IMR-90 (cell line): ENCODE measurements around the gene RRP9. TPM values are rescaled to one million over a fixed set of nuclear protein-coding genes. Genes with fewer than 3 reads are reported as not detected.

Experiments
- ATAC-seq: fragments of 200-7000 bp; cut with Tn5 transposase; 2 replicates; pipeline ENCODE4 v1.9.1; 2020; ENCODE audit warnings: low read depth, mild to moderate bottlenecking, moderate library complexity
- BruUV-seq: library from RNA; stranded (reverse); fragments of 400-500 nt; replicated peaks from 2 replicates; lab custom pipeline; 2021; lab: Mats Ljungman, UMichigan
- CTCF ChIA-PET: fragments of 300-600 bp; formaldehyde crosslinking; extraction: SDS; loops from one replicate; lab custom pipeline; 2021; ENCODE audit warnings: antibody characterized with exemption; lab: Yijun Ruan, JAX
- POLR2A ChIA-PET: fragments of 300-600 bp; sonication (Branson Sonifier 250); formaldehyde crosslinking; loops from one replicate; lab custom pipeline; 2022; ENCODE audit warnings: antibody characterized with exemption; ENCODE audit not compliant: unreplicated experiment; lab: Charles Lee
- DNase-seq: peaks from one replicate; pipeline ENCODE4 v3.0.0; 2013
- H2AFZ ChIP-seq: replicated peaks from 2 replicates; pipeline ENCODE3; 2013; ENCODE audit warnings: low read length, mild to moderate bottlenecking; ENCODE audit not compliant: poor library complexity
- H2AK5ac ChIP-seq: 2 replicates; pipeline ENCODE4 v1.6.1; 2013; ENCODE audit warnings: low read depth, low read length, inconsistent platforms
- H2AK9ac ChIP-seq: replicated peaks from 2 replicates; pipeline ENCODE3; 2013; ENCODE audit warnings: mild to moderate bottlenecking, low read depth, low read length, moderate library complexity; ENCODE audit not compliant: poor library complexity
- H2BK120ac ChIP-seq: 2 replicates; pipeline ENCODE4 v1.6.1; 2013; ENCODE audit warnings: low read depth, low read length, inconsistent platforms
- H2BK15ac ChIP-seq: 3 replicates; pipeline ENCODE4 v1.6.1; 2013; ENCODE audit warnings: low read depth, low read length, inconsistent platforms
- H2BK20ac ChIP-seq: 2 replicates; pipeline ENCODE4 v1.6.1; 2013; ENCODE audit warnings: low read depth, mild to moderate bottlenecking, inconsistent platforms, low read length, moderate library complexity
- H2BK5ac ChIP-seq: 2 replicates; pipeline ENCODE4 v1.6.1; 2013; ENCODE audit warnings: mild to moderate bottlenecking, low read depth, low read length, inconsistent platforms; ENCODE audit not compliant: poor library complexity, severe bottlenecking
- H3K14ac ChIP-seq: replicated peaks from 2 replicates; pipeline ENCODE4 v1.6.1; 2013; ENCODE audit warnings: low read depth, low read length, inconsistent platforms
- H3K18ac ChIP-seq: 2 replicates; pipeline ENCODE4 v1.6.1; 2013; ENCODE audit warnings: low read depth, low read length, control low read depth
- H3K23ac ChIP-seq: 2 replicates; pipeline ENCODE4 v1.6.1; 2013; ENCODE audit warnings: low read depth, low read length, inconsistent platforms
- H3K27ac ChIP-seq: 2 replicates; pipeline ENCODE4 v1.5.1; 2013; ENCODE audit warnings: mild to moderate bottlenecking, control low read depth, low read length; ENCODE audit not compliant: insufficient read depth
- H3K27me3 ChIP-seq: 2 replicates; pipeline ENCODE4 v1.6.1; 2013; ENCODE audit warnings: low read length; ENCODE audit not compliant: control insufficient read depth, insufficient read depth
- H3K36me3 ChIP-seq: 2 replicates; pipeline ENCODE4 v1.6.1; 2013; ENCODE audit warnings: low read length, mixed read lengths; ENCODE audit not compliant: control insufficient read depth, insufficient read depth
- H3K4ac ChIP-seq: 2 replicates; pipeline ENCODE4 v1.6.1; 2013; ENCODE audit warnings: low read depth, low read length, inconsistent platforms
- H3K4me1 ChIP-seq: 2 replicates; pipeline ENCODE4 v1.6.1; 2013; ENCODE audit warnings: low read length, mixed read lengths; ENCODE audit not compliant: control insufficient read depth, insufficient read depth
- H3K4me2 ChIP-seq: 2 replicates; pipeline ENCODE4 v1.6.1; 2013; ENCODE audit warnings: low read depth, mild to moderate bottlenecking, control low read depth, low read length, moderate library complexity
- H3K4me3 ChIP-seq: 2 replicates; pipeline ENCODE4 v1.5.1; 2013; ENCODE audit warnings: low read depth, mild to moderate bottlenecking, control low read depth, low read length, moderate library complexity; ENCODE audit not compliant: insufficient read depth
- H3K56ac ChIP-seq: 2 replicates; pipeline ENCODE4 v1.6.1; 2013; ENCODE audit warnings: low read length, inconsistent platforms; ENCODE audit not compliant: insufficient read depth; ENCODE audit errors: extremely low read depth
- H3K79me1 ChIP-seq, 2 experiments: 2 replicates each; pipeline ENCODE4 v1.6.1; 2013; ENCODE audit warnings: low read length in 2 of 2, inconsistent platforms in 1 of 2, low read depth in 1 of 2
- H3K9ac ChIP-seq: 2 replicates; pipeline ENCODE4 v1.6.1; 2013; ENCODE audit warnings: low read depth, low read length, control low read depth
- H3K9me1 ChIP-seq: 2 replicates; pipeline ENCODE4 v1.6.1; 2013; ENCODE audit warnings: low read length, inconsistent platforms; ENCODE audit not compliant: insufficient read depth
- H3K9me3 ChIP-seq: 2 replicates; pipeline ENCODE4 v1.6.1; 2013; ENCODE audit warnings: low read length; ENCODE audit not compliant: control insufficient read depth, insufficient read depth
- H4K20me1 ChIP-seq: 2 replicates; pipeline ENCODE4 v1.6.1; 2013; ENCODE audit warnings: low read length, inconsistent platforms; ENCODE audit not compliant: insufficient read depth
- H4K5ac ChIP-seq: 2 replicates; pipeline ENCODE4 v1.6.1; 2013; ENCODE audit warnings: mild to moderate bottlenecking, low read depth, low read length, control low read depth
- H4K8ac ChIP-seq, 2 experiments: 2 replicates each; pipeline ENCODE4 v1.6.1; 2013; ENCODE audit warnings: low read depth in 2 of 2, low read length in 2 of 2, control low read depth in 1 of 2, inconsistent platforms in 1 of 2
- H4K91ac ChIP-seq: 2 replicates; pipeline ENCODE4 v1.6.1; 2013; ENCODE audit warnings: low read depth, low read length, inconsistent platforms; ENCODE audit not compliant: insufficient read depth
- FOS ChIP-seq: fragments of 150-350 bp; IDR thresholded peaks from 2 replicates; pipeline ENCODE4 v1.6.1; 2016; ENCODE audit warnings: low read depth, low read length
- RAD21 ChIP-seq: IDR thresholded peaks from 2 replicates; pipeline ENCODE4 v1.6.1; 2012; ENCODE audit warnings: low read length, improper control_type of control experiment
- RCOR1 ChIP-seq: IDR thresholded peaks from 2 replicates; pipeline ENCODE4 v1.6.1; 2012; ENCODE audit warnings: mild to moderate bottlenecking, low read length, improper control_type of control experiment; ENCODE audit not compliant: insufficient replicate concordance
- WGBS, 2 experiments: methylation state at CpG; one replicate each; pipeline versions ENCODE4 v1.1.5 to v1.1.7; 2013; ENCODE audit warnings: missing lambda C conversion rate in 2 of 2; ENCODE audit not compliant: insufficient read length in 1 of 2; ENCODE audit errors: extremely low coverage in 2 of 2; 5-methylcytosine and 5-hydroxymethylcytosine counted together
- dilution Hi-C: fragments of 300-500 bp; cut with HindIII; formaldehyde crosslinking; loops from one replicate; pipeline ENCODE4 v1.14.3; 2018; ENCODE audit warnings: low sequenced_read_pairs; ENCODE audit not compliant: unreplicated experiment
- in situ Hi-C: fragments of 300-500 bp; cut with MboI; formaldehyde crosslinking; loops from 3 replicates; pipeline ENCODE4 v1.14.3; 2019; ENCODE audit warnings: low sequenced_read_pairs, inconsistent platforms, mixed read lengths
- intact Hi-C: fragments of 100-400 bp; cut with micrococcal nuclease; formaldehyde crosslinking; loops from 2 replicates; pipeline ENCODE4 v1.10.0; 2022
- polyA plus RNA-seq, 3 experiments: library from polyadenylated mRNA; depleted of rRNA; stranded (reverse); fragments of >200 nt; gene quantifications; 2 replicates each; pipeline ENCODE4 v1.2.3, GENCODE V29; 2012; ENCODE audit warnings: low replicate concordance in 1 of 3
- total RNA-seq: library from RNA; depleted of rRNA; stranded (reverse); fragments of >200 nt; gene quantifications from 2 replicates; pipeline ENCODE4 v1.2.3, GENCODE V29; 2012
- TF ChIP-seq, protein P1 (sequence below): conservative IDR thresholded peaks from 2 replicates; pipeline ENCODE4 v1.5.1; 2012; ENCODE audit warnings: mild to moderate bottlenecking, low read depth, low read length, improper control_type of control experiment

Gene RRP9
- total and polyA plus RNA-seq, 2 of the 4 experiments (the other 2 are of a cell fraction): 30.9 to 39.8 TPM

DNA sequence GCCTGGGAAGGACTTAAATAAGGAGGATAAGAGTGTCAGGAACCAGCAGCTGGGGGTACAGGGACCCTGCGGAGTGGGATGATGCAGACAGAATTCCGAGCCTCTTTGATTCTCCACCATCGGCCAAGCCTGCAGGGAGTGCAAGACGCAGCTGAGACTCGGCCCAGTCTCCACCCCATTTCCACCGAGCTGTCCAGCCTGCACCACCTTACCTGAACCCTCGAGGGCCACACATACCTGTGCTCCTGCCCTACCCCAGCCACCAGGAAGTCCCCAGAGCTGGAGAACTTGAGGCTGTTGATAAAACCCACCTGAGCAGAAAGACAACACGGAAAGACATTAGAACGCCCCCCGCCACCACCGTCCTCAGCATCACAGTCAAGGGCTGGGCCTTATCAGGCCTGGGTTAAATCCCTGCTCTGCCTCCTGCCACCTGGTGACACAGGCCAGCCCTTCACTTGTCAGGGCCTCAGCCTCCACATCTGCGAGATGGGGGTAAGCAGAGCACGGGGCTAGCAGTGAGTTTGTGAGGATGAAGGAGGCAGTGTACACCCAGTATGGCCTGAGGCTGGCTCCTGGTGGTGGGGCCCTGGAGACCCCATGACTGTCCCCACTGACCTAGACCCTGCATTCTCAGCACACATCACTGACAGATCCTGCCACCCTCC, 8.1 kb downstream of the RRP9 start:
- H2AK9ac ChIP-seq: no peak overlapping the region
- no peak overlapping the region for H3K14ac ChIP-seq
- H2BK120ac ChIP-seq: no peak overlapping the region
- H2BK20ac ChIP-seq: no peak overlapping the region
- no peaks in the 10 kb centered on the region for H3K27me3 ChIP-seq
- no peaks in the 10 kb centered on the region for H3K4me1 ChIP-seq
- no peak overlapping the region for H3K27ac ChIP-seq
- dilution Hi-C loops (no loop called here), in situ Hi-C loops (loop anchor here (25.0 kb wide), 1 partner anchor 546 kb away; the partner anchor contains the start of genes MANF and RBM15B), intact Hi-C loops (no loop called here)
- H3K9me1 ChIP-seq: no peaks in the 10 kb centered on the region
- CTCF ChIA-PET: no interaction called here
- no peak overlapping the region for H4K5ac ChIP-seq
- H3K9me3 ChIP-seq: no peaks in the 10 kb centered on the region
- H3K4ac ChIP-seq: no peak overlapping the region
- no peak overlapping the region for H3K23ac ChIP-seq
- H3K4me2 ChIP-seq: no peak overlapping the region
- ATAC-seq (no peak), DNase-seq (no peak)
- WGBS, 2 experiments: 95% methylated on average over 4 of the region's 13 CpGs; no CpG with 5 or more reads in 1 of the 2 experiments
- no peak overlapping the region for H2AK5ac ChIP-seq
- H3K9ac ChIP-seq: no peak overlapping the region
- POLR2A ChIA-PET: no interaction called here
- BruUV-seq: no TSS peak
- H3K36me3 ChIP-seq: peaks cover 58% of the 10 kb centered on the region
- no peak overlapping the region for H3K56ac ChIP-seq
- TF ChIP-seq RAD21: no peak
- TF ChIP-seq, protein P1, sequence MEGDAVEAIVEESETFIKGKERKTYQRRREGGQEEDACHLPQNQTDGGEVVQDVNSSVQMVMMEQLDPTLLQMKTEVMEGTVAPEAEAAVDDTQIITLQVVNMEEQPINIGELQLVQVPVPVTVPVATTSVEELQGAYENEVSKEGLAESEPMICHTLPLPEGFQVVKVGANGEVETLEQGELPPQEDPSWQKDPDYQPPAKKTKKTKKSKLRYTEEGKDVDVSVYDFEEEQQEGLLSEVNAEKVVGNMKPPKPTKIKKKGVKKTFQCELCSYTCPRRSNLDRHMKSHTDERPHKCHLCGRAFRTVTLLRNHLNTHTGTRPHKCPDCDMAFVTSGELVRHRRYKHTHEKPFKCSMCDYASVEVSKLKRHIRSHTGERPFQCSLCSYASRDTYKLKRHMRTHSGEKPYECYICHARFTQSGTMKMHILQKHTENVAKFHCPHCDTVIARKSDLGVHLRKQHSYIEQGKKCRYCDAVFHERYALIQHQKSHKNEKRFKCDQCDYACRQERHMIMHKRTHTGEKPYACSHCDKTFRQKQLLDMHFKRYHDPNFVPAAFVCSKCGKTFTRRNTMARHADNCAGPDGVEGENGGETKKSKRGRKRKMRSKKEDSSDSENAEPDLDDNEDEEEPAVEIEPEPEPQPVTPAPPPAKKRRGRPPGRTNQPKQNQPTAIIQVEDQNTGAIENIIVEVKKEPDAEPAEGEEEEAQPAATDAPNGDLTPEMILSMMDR: no peak
- TF ChIP-seq FOS: no peak
- no peak for TF ChIP-seq RCOR1
- H3K18ac ChIP-seq: no peak overlapping the region
- no peaks in the 10 kb centered on the region for H4K20me1 ChIP-seq
- no peak overlapping the region for H2BK15ac ChIP-seq
- H2AFZ ChIP-seq: no peak overlapping the region
- H4K8ac ChIP-seq: no peak overlapping the region
- H2BK5ac ChIP-seq: no peak overlapping the region
- H3K79me1 ChIP-seq: peaks cover 2 to 4% of the 10 kb centered on the region in 2 experiments; a peak in 2 of 4 replicates
- no peak overlapping the region for H3K4me3 ChIP-seq
- H4K91ac ChIP-seq: no peak overlapping the region
